WTC11 (cell line): Measurements from ENCODE around the gene GRIK5.

Experiments
- CTCF ChIP-seq: fragments of 200-600 bp; IDR thresholded peaks from 2 replicates; pipeline ENCODE4 v1.8.0; 2022; ENCODE audit warnings: antibody characterized with exemption
- PRDM15 ChIP-seq: sonication (generic); formaldehyde crosslinking; IDR thresholded peaks from 2 replicates; pipeline ENCODE4 v1.8.0; 2022; ENCODE audit warnings: missing genetic modification reagents
- ZNF423 ChIP-seq: fragments of 250-450 bp; sonication (Bioruptor Pico); IDR thresholded peaks from 2 replicates; pipeline ENCODE4 v2.1.2; 2022; ENCODE audit warnings: mild to moderate bottlenecking, moderate library complexity

GRCh38 chr19:42062381-42062780, 7.6 kb downstream of the GRIK5 start:
- TF ChIP-seq ZNF423: no peak
- TF ChIP-seq CTCF: no peak
- TF ChIP-seq PRDM15: no peak
